ENCODE results near the gene LRFN2. TPM values are rescaled to one million over a fixed set of nuclear protein-coding genes. Genes with fewer than 3 reads are reported as not detected.

LRFN2 gene
- total RNA-seq, 1 donor from 2014 or later, result not detected

- intact Hi-C loops (cut with DNase I), result no loop called here
- no peak for TF ChIP-seq CTCF (IDR thresholded peaks at IDR 0.05)
- TF ChIP-seq POLR2A (IDR thresholded peaks at IDR 0.05), result no peak
- TF ChIP-seq POLR2AphosphoS5 (IDR thresholded peaks at IDR 0.05; ENCODE audit: insufficient read depth in 1 of 2, low read depth in 1 of 2), result no peak
- Histone ChIP-seq H3K4me1 (no peaks in the 10 kb centered on the region), H3K36me3 (no peaks in the 10 kb centered on the region), H3K9me3 (no peaks in the 10 kb centered on the region), H3K4me3 (no peak overlapping the region), H3K27me3 (no peaks in the 10 kb centered on the region), H3K27ac (no peak overlapping the region)
- DNase-seq (ENCODE audit: extremely low spot score in 2 of 2), result no peak
Observed at GRCh38 chr6:40410821-40411220, 176.3 kb downstream of the LRFN2 start.

- no peak for TF ChIP-seq POLR2AphosphoS5 (IDR thresholded peaks at IDR 0.05; ENCODE audit: insufficient read depth in 1 of 2, low read depth in 1 of 2)
- TF ChIP-seq CTCF (IDR thresholded peaks at IDR 0.05), result no peak
- no peak overlapping the region for H3K4me3 ChIP-seq
- DNase-seq (ENCODE audit: extremely low spot score in 2 of 2), result no peak
- H3K27me3 ChIP-seq, result no peaks in the 10 kb centered on the region
- no peak overlapping the region for H3K27ac ChIP-seq
- H3K4me1 ChIP-seq, result no peaks in the 10 kb centered on the region
- H3K9me3 ChIP-seq, result no peaks in the 10 kb centered on the region
- no peaks in the 10 kb centered on the region for H3K36me3 ChIP-seq
- intact Hi-C loops (cut with DNase I), result no loop called here
Observed at GRCh38 chr6:40409716-40410397, 177.3 kb downstream of the LRFN2 start.

- H3K36me3 ChIP-seq, result no peaks in the 10 kb centered on the region
- H3K4me1 ChIP-seq, result no peaks in the 10 kb centered on the region
- TF ChIP-seq CTCF (IDR thresholded peaks at IDR 0.05), result no peak
- no peak for TF ChIP-seq POLR2AphosphoS5 (IDR thresholded peaks at IDR 0.05; ENCODE audit: insufficient read depth in 1 of 2, low read depth in 1 of 2)
- no peak for TF ChIP-seq POLR2A (IDR thresholded peaks at IDR 0.05)
- H3K27me3 ChIP-seq, result no peaks in the 10 kb centered on the region
- no peak overlapping the region for H3K27ac ChIP-seq
- H3K4me3 ChIP-seq, result no peak overlapping the region
- H3K9me3 ChIP-seq, result no peaks in the 10 kb centered on the region
- intact Hi-C loops (cut with DNase I), result no loop called here
- no peak for DNase-seq (ENCODE audit: extremely low spot score in 2 of 2)
Observed at GRCh38 chr6:40408786-40409542, 178.2 kb downstream of the LRFN2 start.

- Histone ChIP-seq H3K27me3 (no peaks in the 10 kb centered on the region), H3K4me3 (no peak overlapping the region), H3K9me3 (no peaks in the 10 kb centered on the region), H3K27ac (no peak overlapping the region), H3K4me1 (no peaks in the 10 kb centered on the region), H3K36me3 (no peaks in the 10 kb centered on the region)
- DNase-seq (ENCODE audit: extremely low spot score in 2 of 2), result no peak
- TF ChIP-seq POLR2AphosphoS5 (IDR thresholded peaks at IDR 0.05; ENCODE audit: insufficient read depth in 1 of 2, low read depth in 1 of 2) (no peak), POLR2A (IDR thresholded peaks at IDR 0.05) (no peak), CTCF (IDR thresholded peaks at IDR 0.05) (no peak)
- intact Hi-C loops (cut with DNase I), result no loop called here
Observed at GRCh38 chr6:40407239-40407638, 179.9 kb downstream of the LRFN2 start.

- Histone ChIP-seq H3K36me3 (no peaks in the 10 kb centered on the region), H3K27ac (no peak overlapping the region), H3K4me1 (no peaks in the 10 kb centered on the region), H3K9me3 (no peaks in the 10 kb centered on the region), H3K4me3 (no peak overlapping the region), H3K27me3 (no peaks in the 10 kb centered on the region)
- intact Hi-C loops (cut with DNase I), result no loop called here
- no peak for DNase-seq (ENCODE audit: extremely low spot score in 2 of 2)
- TF ChIP-seq POLR2AphosphoS5 (IDR thresholded peaks at IDR 0.05; ENCODE audit: insufficient read depth in 1 of 2, low read depth in 1 of 2) (no peak), POLR2A (IDR thresholded peaks at IDR 0.05) (no peak), CTCF (IDR thresholded peaks at IDR 0.05) (no peak)
Observed at GRCh38 chr6:40406175-40406574, 181.0 kb downstream of the LRFN2 start.
